Stomach smooth muscle (tissue), 2 donors: ENCODE measurements around the gene ARHGAP24.
"Not testable (repeated sequence)": the region's sequence is repeated elsewhere in the genome, so short reads cannot be mapped to it uniquely, and the experiment has no call there.

ENCODE experiments used
- H3K27ac ChIP-seq: one replicate; pipeline ENCODE4 v1.7.0; 2013; ENCODE audit warnings: mild to moderate bottlenecking, low read length, inconsistent platforms
- H3K27me3 ChIP-seq, 2 donors: one replicate each; pipeline ENCODE4 v1.7.0; 2013; ENCODE audit warnings: low read length in 2 of 2; ENCODE audit not compliant: insufficient read depth in 2 of 2, control insufficient read depth in 1 of 2
- H3K36me3 ChIP-seq, 2 donors: one replicate each; pipeline ENCODE4 v1.7.0; 2013; ENCODE audit warnings: low read length in 2 of 2; ENCODE audit not compliant: control insufficient read depth in 2 of 2, insufficient read depth in 2 of 2
- H3K4me1 ChIP-seq: one replicate; pipeline ENCODE4 v1.7.0; 2013; ENCODE audit warnings: low read length; ENCODE audit not compliant: control insufficient read depth, insufficient read depth
- H3K4me3 ChIP-seq, 2 donors: one replicate each; pipeline ENCODE4 v1.7.0; 2013; ENCODE audit warnings: low read length in 2 of 2
- H3K9ac ChIP-seq, 2 donors: one replicate each; pipeline ENCODE4 v1.7.0; 2013; ENCODE audit warnings: low read length in 2 of 2, mild to moderate bottlenecking in 1 of 2
- H3K9me3 ChIP-seq, 2 donors: one replicate each; pipeline ENCODE4 v1.7.0; 2013; ENCODE audit warnings: low read length in 2 of 2; ENCODE audit not compliant: control insufficient read depth in 2 of 2
- donor health status: healthy.
- donor health status: Pancreatic carcinoma.

The ARHGAP24 gene

DNA sequence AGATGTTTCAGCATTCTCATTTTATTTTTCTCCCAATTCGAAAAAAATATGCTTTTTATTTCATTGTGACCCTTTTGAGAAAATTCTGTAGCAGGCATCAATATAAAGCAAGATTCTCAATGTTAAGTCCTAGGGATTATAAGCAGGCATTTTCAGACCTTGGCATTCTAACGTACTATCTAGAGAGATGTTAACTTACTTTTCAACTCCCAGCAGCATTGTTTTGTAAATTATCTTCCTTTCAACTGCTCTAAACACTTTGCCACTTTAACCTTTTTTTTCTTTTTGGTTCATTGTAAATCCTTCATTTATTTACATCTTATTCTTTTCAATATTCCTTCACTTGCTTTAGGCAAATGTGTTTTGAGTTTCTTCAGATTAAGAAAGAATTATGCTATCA is 333.2 kb downstream of the ARHGAP24 start:
- Histone ChIP-seq H3K27me3 (no peaks in the 10 kb centered on the region), H3K9ac (no peak overlapping the region), H3K4me1 (no peaks in the 10 kb centered on the region), H3K36me3 (no peaks in the 10 kb centered on the region), H3K4me3 (no peak overlapping the region), H3K27ac (no peak overlapping the region), H3K9me3 (no peaks in the 10 kb centered on the region)

DNA sequence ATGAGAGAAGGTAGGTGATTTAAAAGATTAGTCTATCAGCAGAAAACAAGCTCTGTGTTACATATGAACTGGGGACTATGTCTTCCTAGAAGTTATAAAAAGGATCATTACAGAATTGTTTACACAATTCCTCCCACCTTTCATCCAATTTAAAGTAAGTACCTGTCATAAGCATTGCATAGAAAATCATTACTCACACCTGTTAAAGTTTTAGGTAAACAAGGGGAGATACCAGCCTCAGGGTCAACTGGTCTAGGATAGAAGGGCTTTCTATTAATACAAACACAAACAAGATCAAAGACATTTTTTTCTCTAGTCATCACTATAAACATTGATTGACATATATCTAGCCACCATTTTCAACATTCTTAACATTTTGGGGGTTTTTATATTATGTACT is 333.9 kb downstream of the ARHGAP24 start:
- no peak overlapping the region for H3K9ac ChIP-seq
- no peak overlapping the region for H3K4me3 ChIP-seq
- H3K4me1 ChIP-seq, result no peaks in the 10 kb centered on the region
- H3K36me3 ChIP-seq, result no peaks in the 10 kb centered on the region
- no peaks in the 10 kb centered on the region for H3K9me3 ChIP-seq
- no peaks in the 10 kb centered on the region for H3K27me3 ChIP-seq
- no peak overlapping the region for H3K27ac ChIP-seq

DNA sequence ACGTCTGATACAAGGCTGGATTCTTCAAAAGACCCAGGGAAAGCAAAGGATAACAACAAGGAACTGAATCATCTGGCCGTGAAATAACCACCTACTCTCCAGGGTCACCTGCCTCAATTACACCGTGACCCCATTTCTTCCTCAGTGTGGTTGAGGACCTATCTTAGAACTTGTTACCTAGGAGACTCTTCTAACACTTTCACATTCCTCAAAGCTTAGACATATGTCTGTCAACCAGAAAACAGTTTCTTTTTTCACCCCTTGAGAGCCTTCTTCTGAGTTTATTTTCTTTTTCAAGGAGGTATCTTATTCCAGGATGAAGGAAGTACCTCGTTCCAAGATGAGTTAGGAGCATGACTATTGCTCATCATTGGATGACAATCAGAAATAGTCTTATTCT is 337.8 kb downstream of the ARHGAP24 start:
- no peak overlapping the region for H3K9ac ChIP-seq
- H3K9me3 ChIP-seq, result no peaks in the 10 kb centered on the region
- no peak overlapping the region for H3K4me3 ChIP-seq
- no peaks in the 10 kb centered on the region for H3K27me3 ChIP-seq
- H3K27ac ChIP-seq, result no peak overlapping the region
- H3K36me3 ChIP-seq, result no peaks in the 10 kb centered on the region
- no peaks in the 10 kb centered on the region for H3K4me1 ChIP-seq

DNA sequence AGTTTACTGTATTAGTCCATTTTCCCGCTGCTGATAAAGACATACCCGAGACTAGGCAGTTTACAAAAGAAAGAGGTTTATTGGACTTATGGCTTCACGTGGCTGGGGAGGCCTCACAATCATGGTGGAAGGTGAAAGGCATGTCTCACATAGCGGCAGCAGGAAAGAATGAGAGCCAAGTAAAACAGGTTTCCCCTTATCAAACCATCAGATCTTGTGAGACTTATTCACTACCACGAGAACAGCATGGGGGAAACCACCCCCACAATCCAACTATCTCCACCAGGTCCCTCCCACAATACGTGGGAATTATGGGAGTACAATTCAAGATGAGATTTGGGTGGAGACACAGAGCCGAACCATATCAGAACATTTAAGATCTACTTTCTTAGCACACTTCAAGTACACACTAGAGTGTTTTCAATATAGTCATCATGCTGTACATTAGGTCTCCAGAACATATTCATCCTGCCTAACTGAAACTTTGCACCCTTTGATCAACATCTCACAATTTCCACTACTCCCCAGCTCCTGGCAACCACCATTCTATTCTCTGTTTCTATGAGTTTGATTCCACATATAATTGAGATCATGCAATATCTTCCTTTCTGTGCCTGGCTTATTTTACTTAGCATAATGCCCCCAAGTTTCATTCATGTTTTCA is 341.0 kb downstream of the ARHGAP24 start:
- Histone ChIP-seq H3K27me3 (no peaks in the 10 kb centered on the region), H3K4me1 (no peaks in the 10 kb centered on the region)

DNA sequence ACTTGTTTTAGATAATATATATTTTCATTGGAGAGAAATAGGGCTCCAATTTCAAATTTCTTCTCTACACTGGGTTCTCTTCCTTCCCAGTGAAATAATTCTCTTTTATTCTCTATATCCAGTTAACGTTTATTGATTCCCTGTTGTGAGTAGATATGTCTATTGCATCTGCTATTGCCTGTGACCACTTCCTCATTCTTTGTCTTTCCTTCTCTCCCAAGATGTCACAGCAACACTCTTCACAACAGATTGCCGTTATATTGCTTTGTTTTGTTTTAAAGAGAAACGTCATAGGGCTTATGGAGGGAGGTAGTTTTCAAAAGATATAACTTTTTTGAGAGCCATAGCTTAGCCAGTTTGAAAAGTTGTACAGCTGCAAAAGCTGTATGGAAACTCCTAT is 343.8 kb downstream of the ARHGAP24 start:
- Histone ChIP-seq H3K9me3 (no peaks in the 10 kb centered on the region), H3K9ac (no peak overlapping the region), H3K27ac (no peak overlapping the region), H3K36me3 (no peaks in the 10 kb centered on the region), H3K4me3 (no peak overlapping the region), H3K4me1 (no peaks in the 10 kb centered on the region), H3K27me3 (no peaks in the 10 kb centered on the region)

More for the DNA sequence above, 341.0 kb downstream of the ARHGAP24 start:
- no peak overlapping the region for H3K27ac ChIP-seq
- no peaks in the 10 kb centered on the region for H3K36me3 ChIP-seq
- no peak overlapping the region for H3K4me3 ChIP-seq
- no peak overlapping the region for H3K9ac ChIP-seq
- H3K9me3 ChIP-seq, result no peaks in the 10 kb centered on the region

DNA sequence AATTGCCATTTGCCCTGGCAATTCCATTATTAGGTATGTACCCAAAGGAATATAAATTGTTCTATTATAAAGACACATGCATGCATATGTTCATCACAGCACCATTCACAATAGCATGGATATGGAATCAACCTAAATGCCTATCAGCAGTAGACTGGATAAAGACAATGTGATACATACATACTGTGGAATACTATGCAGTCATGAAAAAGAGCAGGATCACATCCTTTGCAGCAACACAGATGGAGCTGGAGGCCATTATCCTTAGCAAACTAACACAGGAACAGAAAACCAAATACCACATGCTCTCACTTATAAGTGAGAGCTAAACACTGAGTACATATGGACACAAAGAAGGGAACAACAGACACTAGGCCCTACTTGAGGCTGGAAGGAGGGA is 345.2 kb downstream of the ARHGAP24 start:
- H3K4me1 ChIP-seq, H3K4me3 ChIP-seq, H3K9ac ChIP-seq, H3K27me3 ChIP-seq, H3K27ac ChIP-seq, H3K9me3 ChIP-seq, H3K36me3 ChIP-seq: not testable (repeated sequence)

DNA sequence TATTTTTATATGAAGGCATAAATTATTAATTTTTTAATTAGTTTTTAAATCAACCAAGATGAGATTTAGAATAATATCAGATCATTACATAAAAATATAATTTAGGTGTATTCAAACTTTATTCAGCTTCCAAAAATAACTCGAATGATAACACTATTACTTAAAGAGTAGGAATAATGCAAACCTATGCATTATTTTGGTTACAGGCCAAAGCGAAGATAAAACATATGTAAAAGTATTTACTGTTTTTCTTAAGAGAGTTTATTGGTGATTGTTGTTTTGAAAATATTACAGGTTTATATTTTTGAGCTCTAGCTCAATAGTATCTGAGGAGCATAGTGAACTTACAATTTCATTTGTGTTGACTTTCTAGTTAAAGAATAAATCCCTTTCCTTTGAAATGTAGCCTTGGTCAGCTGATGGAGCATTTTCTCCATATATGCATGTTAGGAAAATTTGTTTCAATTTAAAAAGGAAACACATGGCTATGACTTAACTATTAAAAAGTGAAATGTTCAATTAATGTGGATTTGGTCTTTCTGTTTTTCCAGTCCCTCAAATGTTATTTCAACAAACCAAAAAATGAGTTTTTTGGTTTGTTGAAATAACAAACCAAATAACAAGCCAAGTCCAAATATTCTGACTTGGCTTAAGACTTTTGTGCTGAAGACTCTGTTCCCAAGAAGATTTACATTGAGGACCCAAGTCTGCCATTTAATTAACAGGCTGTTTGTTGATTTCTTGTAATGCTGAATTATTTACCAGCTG is 346.9 kb downstream of the ARHGAP24 start:
- Histone ChIP-seq H3K36me3 (no peaks in the 10 kb centered on the region), H3K27ac (no peak overlapping the region), H3K4me1 (peaks cover 15% of the 10 kb centered on the region), H3K9me3 (no peaks in the 10 kb centered on the region), H3K27me3 (no peaks in the 10 kb centered on the region), H3K4me3 (no peak overlapping the region), H3K9ac (no peak overlapping the region)

DNA sequence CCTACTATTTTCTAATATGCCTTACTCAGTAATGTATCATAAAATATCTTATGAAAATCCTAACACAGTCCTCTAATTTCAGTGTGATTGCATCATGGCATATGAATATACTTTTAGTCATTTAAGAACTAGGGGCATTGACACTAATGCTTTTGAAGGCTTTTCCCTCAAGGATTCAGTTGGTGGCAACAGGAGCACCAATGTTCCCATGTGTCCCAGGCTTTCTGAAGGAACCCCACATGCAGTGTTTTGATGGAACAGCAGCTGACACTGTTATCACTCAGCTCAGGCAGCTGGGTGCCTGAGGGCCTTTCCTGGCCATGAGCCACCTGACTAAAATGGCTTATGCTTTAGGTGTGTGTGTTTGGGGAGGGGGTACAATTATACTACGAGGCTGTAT is 348.3 kb downstream of the ARHGAP24 start:
- peak overlapping the region in 1 of 2 donors; percentile 44 for H3K4me3 ChIP-seq
- peaks cover 25% of the 10 kb centered on the region for H3K4me1 ChIP-seq
- no peaks in the 10 kb centered on the region for H3K9me3 ChIP-seq
- no peak overlapping the region for H3K27ac ChIP-seq
- H3K9ac ChIP-seq, result no peak overlapping the region
- no peaks in the 10 kb centered on the region for H3K36me3 ChIP-seq
- no peaks in the 10 kb centered on the region for H3K27me3 ChIP-seq

DNA sequence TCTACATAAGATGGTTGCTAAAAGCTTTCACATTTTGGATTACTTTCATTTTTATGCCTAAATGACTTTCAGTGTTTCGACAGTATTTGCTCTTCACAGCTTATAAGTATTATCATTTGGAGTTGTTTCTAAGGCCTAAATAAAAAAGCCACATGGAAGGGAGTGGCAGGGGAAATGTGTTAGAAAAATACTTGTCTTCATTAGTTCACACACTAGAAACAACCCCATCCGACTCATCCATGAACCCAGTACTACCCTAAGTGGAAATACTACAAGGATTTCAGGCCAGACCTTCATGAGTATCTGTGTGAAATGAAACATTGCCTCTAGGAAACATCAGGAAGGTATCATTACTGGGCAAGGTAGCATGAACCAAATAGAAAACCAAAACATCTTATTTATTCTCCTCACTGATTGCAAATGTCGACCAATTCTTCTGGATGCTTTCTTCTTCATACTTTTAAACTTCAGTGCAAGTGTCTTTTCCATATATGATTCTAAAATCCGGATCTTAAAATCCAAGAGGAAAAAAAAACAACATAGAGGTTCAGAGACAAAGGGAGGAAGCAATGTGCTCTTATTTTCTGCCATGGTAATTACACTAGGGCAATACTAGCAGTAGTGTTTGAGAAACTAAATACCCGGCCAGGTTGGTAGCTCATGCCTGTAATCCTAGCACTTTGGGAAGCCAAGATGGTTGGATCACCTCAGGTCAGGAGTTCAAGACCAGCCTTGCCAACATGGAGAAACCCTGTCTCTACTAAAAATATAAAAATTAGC is 349.4 kb downstream of the ARHGAP24 start:
- peaks cover 25% of the 10 kb centered on the region for H3K4me1 ChIP-seq
- peak overlapping the region in 1 of 2 donors; percentile 37 for H3K9ac ChIP-seq
- H3K27me3 ChIP-seq, result no peaks in the 10 kb centered on the region
- peak overlapping the region; percentile 53 for H3K27ac ChIP-seq
- H3K36me3 ChIP-seq, result no peaks in the 10 kb centered on the region
- no peaks in the 10 kb centered on the region for H3K9me3 ChIP-seq
- peak overlapping the region in 1 of 2 donors; percentile 41 for H3K4me3 ChIP-seq

DNA sequence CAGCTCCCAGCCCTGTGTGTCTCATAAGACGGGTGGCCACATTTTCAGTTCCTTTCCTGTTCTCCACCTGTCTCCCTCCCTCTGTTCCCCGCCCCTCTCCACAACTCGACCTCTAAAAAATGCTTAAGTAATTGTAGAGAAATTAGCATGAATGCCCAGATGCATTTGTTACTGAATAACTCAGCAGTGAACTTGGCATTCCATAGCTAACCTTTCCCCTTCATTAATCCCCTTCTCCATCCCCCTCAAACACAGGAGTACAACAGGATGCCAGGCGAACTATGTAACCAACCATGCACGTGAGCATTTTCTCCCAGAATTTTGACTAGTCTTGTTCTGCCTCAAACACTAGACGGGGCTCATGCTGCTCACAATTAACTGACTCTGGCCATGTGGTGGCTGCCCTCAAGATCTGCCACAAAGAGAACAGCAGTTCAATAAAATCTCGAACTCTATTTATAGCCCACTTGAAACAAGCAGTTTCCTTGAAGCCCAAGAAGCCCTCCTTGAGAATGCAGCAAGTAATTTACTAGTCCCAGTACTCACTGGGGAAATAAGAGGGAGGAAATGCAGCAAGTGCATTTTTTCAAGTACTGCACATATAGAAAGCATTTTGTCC is 351.2 kb downstream of the ARHGAP24 start:
- Histone ChIP-seq H3K9ac (no peak overlapping the region), H3K9me3 (no peaks in the 10 kb centered on the region), H3K4me1 (peaks cover 25% of the 10 kb centered on the region), H3K36me3 (no peaks in the 10 kb centered on the region), H3K4me3 (peak overlapping the region in 1 of 2 donors; percentile 52), H3K27ac (peak overlapping the region; percentile 53), H3K27me3 (no peaks in the 10 kb centered on the region)
